Measurements from ENCODE around the gene TBC1D30.
"Not testable (repeated sequence)": the region's sequence is repeated elsewhere in the genome, so short reads cannot be mapped to it uniquely, and the experiment has no call there.

The TBC1D30 gene

DNA sequence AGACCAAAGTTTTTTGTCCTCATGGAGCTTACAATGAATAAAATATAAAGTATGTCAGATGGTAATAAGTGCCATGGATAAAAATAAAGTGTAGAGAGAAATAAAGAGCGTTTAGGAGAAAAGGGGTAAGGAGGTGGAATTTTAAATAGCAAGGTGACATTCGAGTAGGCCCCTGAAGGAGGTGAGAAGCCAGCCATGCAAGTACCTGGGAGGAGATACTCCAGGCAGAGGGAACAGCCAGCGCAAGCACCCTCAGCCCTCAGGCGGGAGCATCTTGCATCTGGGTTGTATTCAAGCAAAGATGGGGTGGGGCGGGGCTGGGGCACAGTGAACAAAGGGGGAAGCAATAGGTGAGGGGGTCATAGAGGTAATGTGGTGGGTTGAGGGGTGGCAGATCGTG lies 4.3 kb downstream of the TBC1D30 start:
- no peak for DNase-seq (ENCODE audit: low read depth)
- TF ChIP-seq, protein P1, sequence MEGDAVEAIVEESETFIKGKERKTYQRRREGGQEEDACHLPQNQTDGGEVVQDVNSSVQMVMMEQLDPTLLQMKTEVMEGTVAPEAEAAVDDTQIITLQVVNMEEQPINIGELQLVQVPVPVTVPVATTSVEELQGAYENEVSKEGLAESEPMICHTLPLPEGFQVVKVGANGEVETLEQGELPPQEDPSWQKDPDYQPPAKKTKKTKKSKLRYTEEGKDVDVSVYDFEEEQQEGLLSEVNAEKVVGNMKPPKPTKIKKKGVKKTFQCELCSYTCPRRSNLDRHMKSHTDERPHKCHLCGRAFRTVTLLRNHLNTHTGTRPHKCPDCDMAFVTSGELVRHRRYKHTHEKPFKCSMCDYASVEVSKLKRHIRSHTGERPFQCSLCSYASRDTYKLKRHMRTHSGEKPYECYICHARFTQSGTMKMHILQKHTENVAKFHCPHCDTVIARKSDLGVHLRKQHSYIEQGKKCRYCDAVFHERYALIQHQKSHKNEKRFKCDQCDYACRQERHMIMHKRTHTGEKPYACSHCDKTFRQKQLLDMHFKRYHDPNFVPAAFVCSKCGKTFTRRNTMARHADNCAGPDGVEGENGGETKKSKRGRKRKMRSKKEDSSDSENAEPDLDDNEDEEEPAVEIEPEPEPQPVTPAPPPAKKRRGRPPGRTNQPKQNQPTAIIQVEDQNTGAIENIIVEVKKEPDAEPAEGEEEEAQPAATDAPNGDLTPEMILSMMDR (IDR thresholded peaks at IDR 0.05; ENCODE audit: control insufficient read depth, extremely low read depth, insufficient read depth): no peak
- H3K4me3 ChIP-seq (ENCODE audit: low read depth, low read length): no peak overlapping the region

DNA sequence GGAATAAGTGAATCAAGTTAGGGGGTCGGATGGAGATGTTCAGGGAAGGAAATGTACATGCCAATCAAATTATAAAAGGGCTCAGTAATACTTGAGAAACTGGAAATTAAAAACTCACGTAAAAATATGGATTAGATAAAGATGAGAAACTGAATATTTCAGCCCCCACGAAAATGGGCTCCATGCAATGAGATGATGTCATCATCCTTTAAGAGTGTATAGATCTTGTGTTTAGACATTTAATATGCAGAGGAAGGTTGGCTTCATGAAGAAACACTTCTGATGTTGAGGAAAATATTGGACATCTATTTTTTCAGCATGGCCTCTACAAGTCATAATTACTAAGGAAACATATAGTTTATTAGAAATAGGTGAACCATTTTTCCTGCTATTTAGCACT lies 9.5 kb downstream of the TBC1D30 start:
- TF ChIP-seq, protein P1 (IDR thresholded peaks at IDR 0.05; ENCODE audit: control insufficient read depth, extremely low read depth, insufficient read depth): no peak
- H3K4me3 ChIP-seq (ENCODE audit: low read depth, low read length): no peak overlapping the region
- DNase-seq (ENCODE audit: low read depth): no peak

DNA sequence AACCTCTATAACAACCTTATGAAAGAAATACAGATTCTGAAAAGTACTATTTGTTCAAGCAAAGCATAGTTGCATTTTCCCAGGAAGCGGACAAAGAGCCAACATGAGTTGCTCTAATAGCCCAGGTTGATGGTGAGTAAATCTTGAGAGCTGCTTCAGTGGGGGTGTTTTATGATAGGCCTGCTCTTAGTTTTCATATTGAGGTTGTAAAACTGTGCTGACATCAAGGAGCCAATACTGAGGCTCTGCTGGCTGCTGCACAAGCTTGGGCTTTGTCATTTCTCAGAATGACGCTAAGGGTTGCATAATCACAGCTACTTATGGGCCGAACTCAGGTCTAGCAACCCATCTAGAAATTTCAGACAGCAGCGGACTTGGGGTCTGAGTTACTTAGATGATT lies 11.5 kb downstream of the TBC1D30 start:
- TF ChIP-seq, protein P1 (IDR thresholded peaks at IDR 0.05; ENCODE audit: control insufficient read depth, extremely low read depth, insufficient read depth): no peak
- peak overlapping the region; percentile 16; the same call in 1 of the 2 replicates for H3K4me3 ChIP-seq (ENCODE audit: low read depth, low read length)
- peak; percentile 38 for DNase-seq (ENCODE audit: low read depth)

DNA sequence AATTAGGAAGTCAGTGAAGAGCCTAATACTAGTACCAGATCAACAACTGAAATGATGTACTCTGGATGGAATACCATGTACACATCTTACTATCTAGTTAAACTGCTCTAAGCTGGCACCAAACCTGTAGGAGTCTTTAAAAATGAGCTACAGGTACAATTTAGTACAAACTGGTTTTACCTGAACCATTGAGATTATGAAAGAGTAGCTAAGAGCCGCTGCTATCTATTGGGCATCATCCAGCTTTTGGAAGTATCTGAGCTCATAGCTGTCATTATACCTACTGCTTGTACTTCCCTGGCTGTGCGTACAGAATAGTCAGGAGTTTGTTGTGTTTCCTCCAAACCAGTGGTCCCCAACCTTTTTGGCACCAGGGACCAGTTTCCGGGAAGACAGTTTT lies 12.4 kb downstream of the TBC1D30 start:
- H3K4me3 ChIP-seq (ENCODE audit: low read depth, low read length): peak overlapping the region; percentile 1; the same call in 1 of the 2 replicates
- TF ChIP-seq, protein P1 (IDR thresholded peaks at IDR 0.05; ENCODE audit: control insufficient read depth, extremely low read depth, insufficient read depth): no peak
- peak; percentile 99 for DNase-seq (ENCODE audit: low read depth)

DNA sequence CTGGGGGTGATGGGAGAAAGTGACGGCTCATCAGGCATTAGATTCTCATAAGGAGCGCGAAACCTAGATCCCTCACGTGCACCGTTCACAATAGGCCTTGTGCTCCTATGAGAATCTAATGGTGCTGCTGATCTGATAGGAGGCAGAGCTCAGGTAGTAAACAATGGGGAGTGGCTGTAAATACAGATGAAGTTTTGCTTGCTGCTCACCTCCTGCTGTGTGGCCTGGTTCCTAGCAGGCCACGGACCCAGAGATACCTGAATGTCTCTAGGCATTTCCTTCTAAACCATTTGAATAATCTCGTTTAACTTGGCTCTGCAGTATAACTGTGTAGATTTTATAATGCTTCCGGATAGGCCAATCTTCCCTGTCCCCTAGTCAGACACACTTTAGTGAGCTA lies 13.0 kb downstream of the TBC1D30 start:
- peak overlapping the region; percentile 1; the same call in 1 of the 2 replicates for H3K4me3 ChIP-seq (ENCODE audit: low read depth, low read length)
- peak; percentile 79 for DNase-seq (ENCODE audit: low read depth)
- TF ChIP-seq, protein P1 (IDR thresholded peaks at IDR 0.05; ENCODE audit: control insufficient read depth, extremely low read depth, insufficient read depth): no peak

DNA sequence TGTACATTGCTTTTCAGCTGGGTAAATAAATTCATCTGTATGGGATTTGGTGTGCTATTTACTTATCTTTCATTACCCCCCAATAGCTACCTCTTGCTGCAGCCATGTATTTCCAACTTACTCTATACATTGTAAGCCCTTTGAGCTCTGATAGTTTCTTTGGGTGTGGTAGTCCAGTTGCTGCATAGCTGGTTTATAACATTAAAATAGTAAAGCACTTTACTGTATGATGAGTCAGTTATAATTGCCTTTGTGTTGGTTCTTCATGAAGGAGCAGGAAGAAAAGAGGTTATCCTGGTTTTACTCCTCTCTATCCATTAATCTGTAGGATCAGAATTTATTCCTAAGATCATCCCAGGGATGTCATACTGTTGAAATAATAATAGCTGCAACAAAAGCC lies 15.7 kb downstream of the TBC1D30 start:
- TF ChIP-seq, protein P1 (IDR thresholded peaks at IDR 0.05; ENCODE audit: control insufficient read depth, extremely low read depth, insufficient read depth): no peak
- no peak for DNase-seq (ENCODE audit: low read depth)
- H3K4me3 ChIP-seq (ENCODE audit: low read depth, low read length): no peak overlapping the region

DNA sequence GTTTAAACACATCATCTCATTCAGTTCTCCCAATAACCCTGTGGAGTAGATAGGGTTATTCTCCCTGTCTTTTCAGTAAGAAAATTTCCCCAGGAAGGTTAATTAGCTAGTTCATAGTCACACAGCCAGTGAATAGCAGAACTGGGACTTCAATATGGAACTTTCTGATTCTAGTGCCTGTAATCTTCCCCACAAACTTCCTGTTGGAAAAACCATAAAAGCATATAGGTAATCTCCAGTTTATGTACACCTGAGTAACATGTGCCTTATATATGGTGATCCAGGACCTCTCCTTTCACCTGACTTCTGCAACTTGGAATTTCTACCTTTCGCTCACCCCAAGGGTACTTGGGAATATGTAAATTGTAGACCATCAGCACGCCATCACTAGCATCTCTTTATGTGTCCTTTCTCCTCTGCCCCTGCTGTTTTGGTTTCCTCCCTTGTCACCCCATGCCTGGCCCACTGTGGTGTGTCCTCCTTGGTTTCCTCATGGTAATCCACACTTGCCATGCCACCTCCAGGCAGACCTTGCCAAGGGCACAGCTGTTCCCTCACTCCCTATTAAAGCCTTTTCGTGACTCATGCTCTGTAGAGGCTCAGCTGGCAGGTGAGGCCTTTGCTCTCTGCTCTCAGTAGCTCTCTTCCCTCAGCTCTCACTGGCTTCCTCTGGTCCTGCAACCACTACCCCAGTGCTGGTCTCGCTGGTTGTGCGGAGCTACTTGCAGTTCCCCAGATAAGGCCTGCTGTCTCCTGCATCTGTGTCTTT lies 16.7 kb downstream of the TBC1D30 start:
- DNase-seq (ENCODE audit: low read depth): no peak
- no peak overlapping the region for H3K4me3 ChIP-seq (ENCODE audit: low read depth, low read length)
- TF ChIP-seq, protein P1 (IDR thresholded peaks at IDR 0.05; ENCODE audit: control insufficient read depth, extremely low read depth, insufficient read depth): no peak

DNA sequence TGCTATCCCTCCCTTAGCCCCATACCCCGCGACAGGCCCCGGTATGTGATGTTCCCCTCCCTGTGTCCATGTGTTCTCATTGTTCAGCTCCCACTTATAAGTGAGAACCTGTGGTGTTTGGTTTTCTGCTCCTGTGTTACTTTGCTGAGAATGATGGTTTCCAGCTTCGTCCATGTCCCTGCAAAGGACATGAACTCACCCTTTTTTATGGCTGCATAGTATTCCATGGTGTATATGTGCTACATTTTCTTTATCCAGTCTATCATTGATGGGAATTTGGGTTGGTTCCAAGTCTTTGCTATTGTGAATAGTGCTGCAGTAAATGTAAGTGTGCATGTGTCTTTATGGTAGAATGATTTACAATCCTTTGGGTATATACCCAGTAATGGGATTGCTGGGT lies 24.0 kb downstream of the TBC1D30 start:
- not testable (repeated sequence) for H3K4me3 ChIP-seq (ENCODE audit: low read depth, low read length); DNase-seq (ENCODE audit: low read depth)

Measured in LNCaP clone FGC (cell line).